Gastrocnemius medialis (tissue), 4 donors: Measurements from ENCODE around the gene ALOX5AP. TPM values are rescaled to one million over a fixed set of nuclear protein-coding genes. Genes with fewer than 3 reads are reported as not detected.

Experiments used
- ATAC-seq, 2 donors: fragments of 150-250 bp; one replicate each; pipeline ENCODE4 v1.9.1; 2016
- DNase-seq, 2 donors: peaks; one replicate each; pipeline ENCODE4 v3.0.0-alpha.2; 2019
- H3K27ac ChIP-seq, 4 donors: fragments of 200-600 bp; sonication (generic); 1 replicate in 1 of 4; 2 replicates in 3 of 4; pipeline ENCODE4 v1.5.1; 2016 to 2018; ENCODE audit warnings: mild to moderate bottlenecking in 2 of 4, moderate library complexity in 1 of 4
- H3K27me3 ChIP-seq, 3 donors: fragments of 200-600 bp; sonication (generic) in 2 of 3; 1 replicate in 1 of 3; 2 replicates in 2 of 3; pipeline versions ENCODE4 v1.5.1 to v1.6.0; 2016 to 2019; ENCODE audit warnings: mild to moderate bottlenecking in 1 of 3, moderate library complexity in 1 of 3
- H3K36me3 ChIP-seq, 2 donors: fragments of 200-600 bp; sonication (generic) in 1 of 2; one replicate each; pipeline ENCODE4 v1.5.1; 2017 to 2018
- H3K4me1 ChIP-seq, 2 donors: fragments of 200-600 bp; sonication (generic) in 1 of 2; one replicate each; pipeline ENCODE4 v1.5.1; 2016 to 2017; ENCODE audit warnings: mild to moderate bottlenecking in 2 of 2
- H3K4me3 ChIP-seq, 4 donors: fragments of 200-600 bp; sonication (generic) in 3 of 4; 1 replicate in 1 of 4; 2 replicates in 3 of 4; pipeline ENCODE4 v1.5.1; 2016 to 2019; ENCODE audit warnings: mild to moderate bottlenecking in 2 of 4
- H3K9me3 ChIP-seq, 3 donors: fragments of 200-600 bp; sonication (generic) in 2 of 3; 1 replicate in 1 of 3; 2 replicates in 2 of 3; pipeline ENCODE4 v1.5.1; 2016 to 2019
- CTCF ChIP-seq, 5 experiments: fragments of 450-650 bp in 3 of 5; fragments of 200-600 bp in 2 of 5; sonication (generic) in 2 of 5; IDR thresholded peaks in 4 of 5; conservative IDR thresholded peaks in 1 of 5; 1 replicate in 4 of 5; 2 replicates in 1 of 5; pipeline ENCODE4 v1.5.1; 2016 to 2019; ENCODE audit warnings: antibody characterized with exemption in 5 of 5, mild to moderate bottlenecking in 3 of 5, moderate library complexity in 3 of 5
- POLR2A ChIP-seq, 2 donors: fragments of 450-650 bp; IDR thresholded peaks; one replicate each; pipeline ENCODE4 v1.6.1; 2017; ENCODE audit warnings: antibody characterized with exemption in 2 of 2, mild to moderate bottlenecking in 2 of 2, moderate library complexity in 2 of 2
- in situ Hi-C, 4 donors: fragments of 200-750 bp; cut with MboI; loops; one replicate each; pipeline versions ENCODE4 v1.15.0 to v1.8.0; 2017; ENCODE audit warnings: low sequenced_read_pairs in 4 of 4
- intact Hi-C: fragments of 100-400 bp; cut with DNase I; formaldehyde crosslinking; loops from one replicate; pipeline ENCODE4 v1.15.1; 2023; ENCODE audit warnings: low total_unique reads
- total RNA-seq, 4 donors: library from RNA; depleted of rRNA; stranded (reverse); fragments of >200 nt; gene quantifications; one replicate each; pipeline versions ENCODE4 v1.1.0 to v1.2.3, GENCODE V29; 2016

Gene ALOX5AP
- total RNA-seq, 4 donors from 2014 or later, result 5.3 to 9.1 (median 7.1) TPM

- in situ Hi-C loops, result no loop called here
- Histone ChIP-seq H3K27me3 (no peaks in the 10 kb centered on the region), H3K36me3 (no peaks in the 10 kb centered on the region), H3K27ac (no peak overlapping the region), H3K4me3 (no peak overlapping the region), H3K4me1 (peaks cover 26 to 28% of the 10 kb centered on the region in 2 donors), H3K9me3 (no peaks in the 10 kb centered on the region)
- ATAC-seq, result no peak
- DNase-seq, result no peak
- TF ChIP-seq CTCF (IDR thresholded peaks at IDR 0.05 in 4 of 5, conservative IDR thresholded peaks at IDR 0.05 in 1 of 5) (no peak), POLR2A (IDR thresholded peaks at IDR 0.05) (no peak)
- intact Hi-C loops, result no loop called here
Observed at GRCh38 chr13:30742901-30743300, 7.6 kb downstream of the ALOX5AP start.

GRCh38 chr13:30743319-30744055 is 8.1 kb downstream of the ALOX5AP start:
- no peaks in the 10 kb centered on the region for H3K36me3 ChIP-seq
- no peak overlapping the region for H3K4me3 ChIP-seq
- peak; percentile 45 to 56 for ATAC-seq
- H3K27ac ChIP-seq, result peak overlapping the region in 2 of 4 donors; percentile 28 to 31
- DNase-seq, result peak in 1 of 2 donors; percentile 22
- intact Hi-C loops, result loop anchor here (1.0 kb wide), 1 partner anchor 28 kb away; no protein-coding TSS in a partner anchor
- H3K27me3 ChIP-seq, result no peaks in the 10 kb centered on the region
- H3K4me1 ChIP-seq, result peaks cover 30 to 33% of the 10 kb centered on the region in 2 donors
- no peaks in the 10 kb centered on the region for H3K9me3 ChIP-seq
- TF ChIP-seq POLR2A (IDR thresholded peaks at IDR 0.05) (no peak), CTCF (IDR thresholded peaks at IDR 0.05 in 4 of 5, conservative IDR thresholded peaks at IDR 0.05 in 1 of 5) (no peak)
- in situ Hi-C loops, result no loop called here

- ATAC-seq (peak in 1 of 2 donors; percentile 27), DNase-seq (peak in 1 of 2 donors; percentile 35)
- H3K9me3 ChIP-seq, result no peaks in the 10 kb centered on the region
- H3K4me1 ChIP-seq, result peaks cover 35 to 37% of the 10 kb centered on the region in 2 donors
- TF ChIP-seq CTCF (IDR thresholded peaks at IDR 0.05 in 4 of 5, conservative IDR thresholded peaks at IDR 0.05 in 1 of 5) (no peak), POLR2A (IDR thresholded peaks at IDR 0.05) (no peak)
- in situ Hi-C loops (no loop called here), intact Hi-C loops (loop anchor here (1.0 kb wide), 1 partner anchor 29 kb away; no protein-coding TSS in a partner anchor)
- H3K4me3 ChIP-seq, result no peak overlapping the region
- no peaks in the 10 kb centered on the region for H3K27me3 ChIP-seq
- H3K36me3 ChIP-seq, result no peaks in the 10 kb centered on the region
- H3K27ac ChIP-seq, result peak overlapping the region in 2 of 4 donors; percentile 28 to 31
Observed at GRCh38 chr13:30744056-30744680, 8.8 kb downstream of the ALOX5AP start.

GRCh38 chr13:30744681-30745077 is 9.3 kb downstream of the ALOX5AP start:
- Histone ChIP-seq H3K4me3 (no peak overlapping the region), H3K9me3 (no peaks in the 10 kb centered on the region), H3K27ac (no peak overlapping the region), H3K27me3 (no peaks in the 10 kb centered on the region), H3K4me1 (peaks cover 35 to 37% of the 10 kb centered on the region in 2 donors), H3K36me3 (no peaks in the 10 kb centered on the region)
- ATAC-seq (no peak), DNase-seq (no peak)
- intact Hi-C loops (loop anchor here (1.0 kb wide), 1 partner anchor 29 kb away; no protein-coding TSS in a partner anchor), in situ Hi-C loops (no loop called here)
- TF ChIP-seq CTCF (IDR thresholded peaks at IDR 0.05 in 4 of 5, conservative IDR thresholded peaks at IDR 0.05 in 1 of 5) (no peak), POLR2A (IDR thresholded peaks at IDR 0.05) (no peak)
